Measurements from ENCODE around the gene TMED4.

- TF ChIP-seq, protein P1, sequence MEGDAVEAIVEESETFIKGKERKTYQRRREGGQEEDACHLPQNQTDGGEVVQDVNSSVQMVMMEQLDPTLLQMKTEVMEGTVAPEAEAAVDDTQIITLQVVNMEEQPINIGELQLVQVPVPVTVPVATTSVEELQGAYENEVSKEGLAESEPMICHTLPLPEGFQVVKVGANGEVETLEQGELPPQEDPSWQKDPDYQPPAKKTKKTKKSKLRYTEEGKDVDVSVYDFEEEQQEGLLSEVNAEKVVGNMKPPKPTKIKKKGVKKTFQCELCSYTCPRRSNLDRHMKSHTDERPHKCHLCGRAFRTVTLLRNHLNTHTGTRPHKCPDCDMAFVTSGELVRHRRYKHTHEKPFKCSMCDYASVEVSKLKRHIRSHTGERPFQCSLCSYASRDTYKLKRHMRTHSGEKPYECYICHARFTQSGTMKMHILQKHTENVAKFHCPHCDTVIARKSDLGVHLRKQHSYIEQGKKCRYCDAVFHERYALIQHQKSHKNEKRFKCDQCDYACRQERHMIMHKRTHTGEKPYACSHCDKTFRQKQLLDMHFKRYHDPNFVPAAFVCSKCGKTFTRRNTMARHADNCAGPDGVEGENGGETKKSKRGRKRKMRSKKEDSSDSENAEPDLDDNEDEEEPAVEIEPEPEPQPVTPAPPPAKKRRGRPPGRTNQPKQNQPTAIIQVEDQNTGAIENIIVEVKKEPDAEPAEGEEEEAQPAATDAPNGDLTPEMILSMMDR (IDR thresholded peaks at IDR 0.05), result no peak
- TF ChIP-seq EZH2 (IDR thresholded peaks at IDR 0.05; ENCODE audit: borderline replicate concordance, insufficient read depth, low read depth, low read length, poor library complexity, severe bottlenecking), result no peak
Measured at GRCh38 chr7:44625526-44626471, 43.8 kb upstream of the TMED4 start.

All from B cell (primary cell).